AG09319 (cell line): Measurements from ENCODE around the gene SCLT1.

Experiments
- DNase-seq: peaks from one replicate; pipeline ENCODE4 v3.0.0-alpha.2; 2010; ENCODE audit warnings: low read depth; ENCODE audit errors: extremely low read depth
- CTCF ChIP-seq: IDR thresholded peaks from 2 replicates; pipeline ENCODE4 v1.5.1; 2011; ENCODE audit warnings: low read depth, mild to moderate bottlenecking, inconsistent platforms, low read length, moderate library complexity

Gene SCLT1

GRCh38 chr4:128879283-128879682 is 214.1 kb downstream of the SCLT1 start:
- no peak for DNase-seq
- TF ChIP-seq CTCF, result no peak

- TF ChIP-seq CTCF, result no peak
- no peak for DNase-seq
These were observed 215.4 kb downstream of the SCLT1 start for GRCh38 chr4:128877934-128878333.

- TF ChIP-seq CTCF, result no peak
- no peak for DNase-seq
These were observed 217.1 kb downstream of the SCLT1 start for GRCh38 chr4:128876200-128876599.

GRCh38 chr4:128871948-128872347 is 221.4 kb downstream of the SCLT1 start:
- TF ChIP-seq CTCF, result no peak
- peak; percentile 38 for DNase-seq

- no peak for TF ChIP-seq CTCF
- DNase-seq, result no peak
These were observed 223.4 kb downstream of the SCLT1 start for GRCh38 chr4:128869776-128870509.

- DNase-seq, result no peak
These were observed 224.6 kb downstream of the SCLT1 start for GRCh38 chr4:128868758-128869157.

GRCh38 chr4:128866691-128867090 is 226.6 kb downstream of the SCLT1 start:
- TF ChIP-seq CTCF, result no peak

More at GRCh38 chr4:128868758-128869157, 224.6 kb downstream of the SCLT1 start:
- no peak for TF ChIP-seq CTCF

More at GRCh38 chr4:128866691-128867090, 226.6 kb downstream of the SCLT1 start:
- no peak for DNase-seq
